Osteoblast (primary cell): ENCODE data around the gene TNIK. TPM values are rescaled to one million over a fixed set of nuclear protein-coding genes. Genes with fewer than 3 reads are reported as not detected.
A peak's percentile ranks its signal among the peaks of the same experiment; 100 is the strongest.

Experiments
- DNase-seq: peaks from one replicate; pipeline ENCODE4 v3.0.0; 2011; ENCODE audit warnings: low spot score, mixed read lengths; ENCODE audit not compliant: insufficient read length; ENCODE audit errors: missing footprints
- H2AFZ ChIP-seq: 2 replicates; pipeline ENCODE4 v1.6.0; 2011; ENCODE audit warnings: mild to moderate bottlenecking, low read length
- H3K27ac ChIP-seq: 2 replicates; pipeline ENCODE4 v1.5.1; 2011; ENCODE audit warnings: mild to moderate bottlenecking, low read depth, low read length, moderate library complexity
- H3K27me3 ChIP-seq: 2 replicates; pipeline ENCODE4 v1.6.0; 2012; ENCODE audit warnings: mild to moderate bottlenecking, control low read depth, inconsistent platforms, low read length, moderate library complexity; ENCODE audit not compliant: insufficient read depth
- H3K36me3 ChIP-seq: 2 replicates; pipeline ENCODE4 v1.5.1; 2011; ENCODE audit warnings: mild to moderate bottlenecking, low read length, control low read depth, moderate library complexity; ENCODE audit not compliant: insufficient read depth
- H3K4me1 ChIP-seq: 2 replicates; pipeline ENCODE4 v1.5.1; 2011; ENCODE audit warnings: mild to moderate bottlenecking, low read length, control low read depth, moderate library complexity; ENCODE audit not compliant: insufficient read depth
- H3K4me2 ChIP-seq: 2 replicates; pipeline ENCODE4 v1.6.0; 2011; ENCODE audit warnings: mild to moderate bottlenecking, low read length; ENCODE audit not compliant: insufficient read depth
- H3K4me3 ChIP-seq: fragments of 200-600 bp; sonication (generic); 3 replicates; pipeline ENCODE4 v1.5.1; 2012; ENCODE audit warnings: mild to moderate bottlenecking, low read length, inconsistent platforms; ENCODE audit not compliant: insufficient read depth
- H3K79me2 ChIP-seq: 2 replicates; pipeline ENCODE4 v1.6.0; 2012; ENCODE audit warnings: mild to moderate bottlenecking, low read length, control low read depth, inconsistent platforms; ENCODE audit not compliant: insufficient read depth
- H3K9me3 ChIP-seq: 2 replicates; pipeline ENCODE4 v1.5.1; 2011; ENCODE audit warnings: low read depth, low read length, control low read depth
- H4K20me1 ChIP-seq: 2 replicates; pipeline ENCODE4 v1.6.0; 2012; ENCODE audit warnings: mild to moderate bottlenecking, low read length, control low read depth; ENCODE audit not compliant: insufficient read depth
- total RNA-seq: library from RNA; depleted of rRNA; stranded (reverse); fragments of >200 nt; gene quantifications from 2 replicates; pipeline ENCODE4 v1.2.3, GENCODE V29; 2012
- TF ChIP-seq, protein P1 (sequence below): IDR thresholded peaks from 2 replicates; pipeline ENCODE4 v1.5.1; 2011; ENCODE audit warnings: mild to moderate bottlenecking, low read depth, low read length, moderate library complexity; ENCODE audit errors: extremely low read depth

The TNIK gene
- total RNA-seq, 1 donor, result 7.6 TPM

DNA sequence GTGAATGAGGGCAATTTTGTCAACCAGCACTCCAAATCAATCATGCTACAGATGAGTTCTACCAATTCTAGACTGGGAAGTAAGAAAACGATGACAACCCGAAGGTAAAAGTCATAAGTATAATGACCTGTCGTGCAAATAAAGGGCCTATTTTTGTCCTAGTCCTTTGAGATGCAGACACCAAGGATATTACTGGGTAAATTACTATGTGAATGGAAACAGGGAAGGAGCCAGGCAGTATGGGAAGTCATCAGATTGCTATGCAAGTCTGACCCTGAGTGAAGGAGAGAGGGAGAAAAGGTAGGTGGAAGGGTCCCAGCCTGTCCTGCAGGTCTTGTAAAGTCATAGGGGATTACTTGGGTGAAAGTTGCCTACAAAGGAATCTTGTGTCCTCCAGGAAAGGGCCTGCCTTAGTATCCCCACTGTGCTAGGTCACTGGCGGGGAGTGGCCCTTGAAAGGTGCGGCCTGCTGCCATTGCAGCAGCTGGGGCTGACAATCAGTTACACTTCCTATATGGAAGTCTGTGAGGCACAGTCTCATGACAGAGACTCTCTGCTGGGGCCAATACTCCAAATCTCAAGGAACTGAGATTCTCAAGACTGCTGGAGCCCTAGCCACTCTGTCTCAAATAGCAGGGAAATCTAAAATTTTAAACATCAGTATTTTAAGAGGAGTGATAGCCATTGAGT, 283.8 kb downstream of the TNIK start:
- TF ChIP-seq, protein P1, sequence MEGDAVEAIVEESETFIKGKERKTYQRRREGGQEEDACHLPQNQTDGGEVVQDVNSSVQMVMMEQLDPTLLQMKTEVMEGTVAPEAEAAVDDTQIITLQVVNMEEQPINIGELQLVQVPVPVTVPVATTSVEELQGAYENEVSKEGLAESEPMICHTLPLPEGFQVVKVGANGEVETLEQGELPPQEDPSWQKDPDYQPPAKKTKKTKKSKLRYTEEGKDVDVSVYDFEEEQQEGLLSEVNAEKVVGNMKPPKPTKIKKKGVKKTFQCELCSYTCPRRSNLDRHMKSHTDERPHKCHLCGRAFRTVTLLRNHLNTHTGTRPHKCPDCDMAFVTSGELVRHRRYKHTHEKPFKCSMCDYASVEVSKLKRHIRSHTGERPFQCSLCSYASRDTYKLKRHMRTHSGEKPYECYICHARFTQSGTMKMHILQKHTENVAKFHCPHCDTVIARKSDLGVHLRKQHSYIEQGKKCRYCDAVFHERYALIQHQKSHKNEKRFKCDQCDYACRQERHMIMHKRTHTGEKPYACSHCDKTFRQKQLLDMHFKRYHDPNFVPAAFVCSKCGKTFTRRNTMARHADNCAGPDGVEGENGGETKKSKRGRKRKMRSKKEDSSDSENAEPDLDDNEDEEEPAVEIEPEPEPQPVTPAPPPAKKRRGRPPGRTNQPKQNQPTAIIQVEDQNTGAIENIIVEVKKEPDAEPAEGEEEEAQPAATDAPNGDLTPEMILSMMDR, result no peak
- Histone ChIP-seq H4K20me1 (no peaks in the 10 kb centered on the region), H3K27ac (peak overlapping the region; percentile 33), H3K9me3 (no peaks in the 10 kb centered on the region), H3K4me1 (peaks cover 16% of the 10 kb centered on the region), H3K36me3 (no peaks in the 10 kb centered on the region), H3K27me3 (no peaks in the 10 kb centered on the region), H3K4me3 (peak overlapping the region; percentile 5), H2AFZ (no peak overlapping the region), H3K79me2 (no peaks in the 10 kb centered on the region), H3K4me2 (peak overlapping the region; percentile 83)
- DNase-seq, result no peak

DNA sequence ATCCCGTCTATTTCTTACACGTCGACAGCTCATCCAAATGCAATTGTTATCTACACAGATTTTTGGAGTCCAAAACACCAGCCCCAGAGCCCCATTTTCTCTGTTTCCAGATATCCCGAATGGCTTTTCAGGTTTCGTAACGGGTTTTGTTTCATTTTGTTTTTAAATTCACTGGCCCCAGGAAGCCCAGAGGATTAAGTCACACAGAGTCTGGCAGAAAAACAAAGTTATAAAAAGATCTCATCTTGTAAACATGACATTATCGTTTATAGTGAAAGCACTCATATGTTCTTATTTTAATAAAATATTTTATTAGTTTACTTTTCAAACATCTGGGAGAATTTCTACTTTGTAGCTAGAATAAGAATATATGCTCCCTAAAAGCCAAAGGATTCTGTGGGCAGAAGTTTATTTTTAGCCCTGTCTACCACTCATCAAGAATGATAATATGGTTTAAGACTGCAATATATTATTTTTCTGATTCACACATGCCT, 284.4 kb downstream of the TNIK start:
- Histone ChIP-seq H3K79me2 (no peaks in the 10 kb centered on the region), H2AFZ (peak overlapping the region; percentile 79), H3K27ac (peak overlapping the region; percentile 33), H3K4me3 (peak overlapping the region; percentile 62), H3K4me2 (peak overlapping the region; percentile 83), H4K20me1 (no peaks in the 10 kb centered on the region), H3K36me3 (no peaks in the 10 kb centered on the region), H3K27me3 (no peaks in the 10 kb centered on the region), H3K4me1 (peaks cover 16% of the 10 kb centered on the region), H3K9me3 (no peaks in the 10 kb centered on the region)
- TF ChIP-seq, protein P1, result no peak
- peak; percentile 34 for DNase-seq

DNA sequence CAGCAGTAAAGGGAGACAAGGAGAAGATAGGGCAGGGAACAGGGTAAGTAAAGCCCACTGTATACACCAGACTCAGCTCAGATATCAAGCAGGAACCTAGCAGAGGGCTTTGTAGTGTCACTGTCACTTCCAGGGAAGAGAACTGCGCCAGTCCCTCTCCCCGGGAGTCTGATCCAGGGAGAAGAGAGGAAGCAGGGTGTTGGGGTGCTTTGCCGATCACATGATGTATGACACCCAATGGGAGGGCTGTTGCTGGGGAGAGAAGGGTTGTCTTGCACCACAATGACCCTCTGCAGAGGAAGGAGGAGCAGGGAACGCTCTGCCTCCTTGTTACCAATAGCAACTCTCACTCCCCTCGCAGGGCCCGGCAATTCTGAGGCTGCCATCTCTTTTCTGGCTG, 286.5 kb downstream of the TNIK start:
- DNase-seq, result no peak
- H3K27ac ChIP-seq, result no peak overlapping the region
- no peaks in the 10 kb centered on the region for H4K20me1 ChIP-seq
- no peak overlapping the region for H3K4me2 ChIP-seq
- H3K79me2 ChIP-seq, result no peaks in the 10 kb centered on the region
- no peak overlapping the region for H2AFZ ChIP-seq
- TF ChIP-seq, protein P1, result no peak
- no peaks in the 10 kb centered on the region for H3K9me3 ChIP-seq
- no peaks in the 10 kb centered on the region for H3K36me3 ChIP-seq
- H3K4me3 ChIP-seq, result no peak overlapping the region
- peaks cover 16% of the 10 kb centered on the region for H3K4me1 ChIP-seq
- H3K27me3 ChIP-seq, result no peaks in the 10 kb centered on the region

DNA sequence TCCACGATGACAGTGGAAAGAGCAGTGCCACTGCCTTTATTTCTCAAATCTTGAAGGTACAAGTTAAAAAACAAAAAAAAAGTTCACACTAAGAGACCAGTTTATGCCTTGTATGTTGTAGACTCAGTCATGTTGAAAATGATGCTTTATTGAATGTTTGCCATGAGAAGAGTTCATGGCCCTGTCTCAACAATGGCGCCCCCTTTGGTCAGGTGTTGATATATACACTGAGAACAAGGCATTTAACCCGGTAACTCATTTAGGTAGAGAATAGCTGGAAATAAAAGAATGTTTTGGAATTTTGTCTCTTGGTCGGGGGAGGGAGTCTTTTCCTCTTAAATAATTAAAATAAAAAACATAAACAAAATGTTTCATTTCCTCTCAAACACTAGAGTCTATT, 288.1 kb downstream of the TNIK start:
- no peaks in the 10 kb centered on the region for H3K27me3 ChIP-seq
- no peaks in the 10 kb centered on the region for H3K79me2 ChIP-seq
- no peak for DNase-seq
- no peaks in the 10 kb centered on the region for H3K9me3 ChIP-seq
- TF ChIP-seq, protein P1, result peak; percentile 23
- no peaks in the 10 kb centered on the region for H3K36me3 ChIP-seq
- no peak overlapping the region for H3K4me2 ChIP-seq
- H3K4me1 ChIP-seq, result peaks cover 16% of the 10 kb centered on the region
- H2AFZ ChIP-seq, result no peak overlapping the region
- no peak overlapping the region for H3K27ac ChIP-seq
- no peak overlapping the region for H3K4me3 ChIP-seq
- no peaks in the 10 kb centered on the region for H4K20me1 ChIP-seq
